HepG2 (cell line): ENCODE results near the gene PTK7. TPM values are rescaled to one million over a fixed set of nuclear protein-coding genes. Genes with fewer than 3 reads are reported as not detected.
A peak's percentile ranks its signal among the peaks of the same experiment; 100 is the strongest.

Source experiments
- AGO2 ChIP-seq: fragments of 200-400 bp; formaldehyde crosslinking; optimal IDR thresholded peaks from 2 replicates; pipeline ENCODE3; 2017; ENCODE audit warnings: mild to moderate bottlenecking, low read depth, low read length, moderate library complexity
- ARNTL ChIP-seq: sonication (generic); formaldehyde crosslinking; IDR thresholded peaks from 2 replicates; pipeline ENCODE4 v1.4.0; 2020; ENCODE audit warnings: mild to moderate bottlenecking, missing genetic modification reagents
- ELF1 ChIP-seq: sonication (generic); formaldehyde crosslinking; IDR thresholded peaks from 2 replicates; pipeline ENCODE4 v1.4.0; 2020; ENCODE audit warnings: missing genetic modification reagents
- HDAC2 ChIP-seq: sonication (generic); formaldehyde crosslinking; IDR thresholded peaks from 2 replicates; pipeline ENCODE4 v1.4.0; 2020; ENCODE audit warnings: missing genetic modification reagents
- HNF4G ChIP-seq, 2 experiments: sonication (generic) in 1 of 2; formaldehyde crosslinking in 1 of 2; IDR thresholded peaks; 2 replicates each; pipeline versions ENCODE4 v1.4.0 to v1.6.1; 2011 to 2020; ENCODE audit warnings: borderline replicate concordance in 2 of 2, low read depth in 2 of 2, mild to moderate bottlenecking in 2 of 2, low read length in 1 of 2, missing genetic modification reagents in 1 of 2, moderate library complexity in 1 of 2
- KDM5B ChIP-seq: sonication (generic); formaldehyde crosslinking; IDR thresholded peaks from 2 replicates; pipeline ENCODE4 v1.4.0; 2020; ENCODE audit warnings: missing genetic modification reagents, mild to moderate bottlenecking, borderline replicate concordance
- MEIS1 ChIP-seq: sonication (generic); formaldehyde crosslinking; IDR thresholded peaks from 2 replicates; pipeline ENCODE4 v1.9.0; 2021; ENCODE audit warnings: mild to moderate bottlenecking, missing genetic modification reagents, moderate library complexity, borderline replicate concordance
- NFE2 ChIP-seq: sonication (generic); formaldehyde crosslinking; IDR thresholded peaks from 2 replicates; pipeline ENCODE4 v1.4.0; 2020; ENCODE audit warnings: missing genetic modification reagents
- NFIC ChIP-seq: IDR thresholded peaks from 2 replicates; pipeline ENCODE4 v1.6.1; 2012; ENCODE audit warnings: mild to moderate bottlenecking, low read length, inconsistent platforms
- PPARG ChIP-seq: conservative IDR thresholded peaks from 2 replicates; pipeline ENCODE4 v1.6.1; 2016; ENCODE audit warnings: missing biosample characterization, missing genetic modification reagents
- TCF7 ChIP-seq: sonication (generic); IDR thresholded peaks from 2 replicates; pipeline ENCODE4 v1.6.1; 2016; ENCODE audit warnings: antibody characterized with exemption, low read depth
- U2AF1 ChIP-seq: fragments of 200-400 bp; formaldehyde crosslinking; optimal IDR thresholded peaks from 2 replicates; pipeline ENCODE3; 2017; ENCODE audit warnings: mild to moderate bottlenecking, low read depth, low read length
- WIZ ChIP-seq: sonication (generic); formaldehyde crosslinking; IDR thresholded peaks from 2 replicates; pipeline ENCODE4 v1.5.1; 2020; ENCODE audit warnings: mild to moderate bottlenecking, missing genetic modification reagents
- YEATS2 ChIP-seq: sonication (generic); formaldehyde crosslinking; IDR thresholded peaks from 2 replicates; pipeline ENCODE4 v1.4.0; 2020; ENCODE audit warnings: missing genetic modification reagents, borderline replicate concordance
- ZNF264 ChIP-seq: sonication (generic); formaldehyde crosslinking; IDR thresholded peaks from 2 replicates; pipeline ENCODE4 v1.4.0; 2020; ENCODE audit warnings: missing genetic modification reagents
- ZSCAN9 ChIP-seq: IDR thresholded peaks from 2 replicates; pipeline ENCODE4 v1.6.1; 2016; ENCODE audit warnings: borderline replicate concordance
- polyA plus RNA-seq, 8 experiments: library from polyadenylated mRNA; depleted of rRNA in 3 of 8; stranded (reverse) in 7 of 8; unstranded in 1 of 8; fragments of >200 nt; fragmentation: Illumina TruSeq in 4 of 8; extraction: Trizol in 4 of 8; gene quantifications; 2 replicates each; pipeline versions ENCODE4 v1.2.1 to v1.2.3, GENCODE V29; 2011 to 2016; ENCODE audit warnings: low read depth in 4 of 8, missing spikeins in 1 of 8, mixed read lengths in 1 of 8; ENCODE audit not compliant: insufficient read depth in 1 of 8
- total RNA-seq, 5 experiments: library from RNA; depleted of rRNA; stranded (reverse); fragments of >200 nt; fragmentation: Illumina TruSeq; extraction: Trizol; gene quantifications; 2 replicates each; pipeline ENCODE4 v1.2.3, GENCODE V29; 2016; ENCODE audit warnings: low read depth in 1 of 5
- TF ChIP-seq, protein P1 (sequence below): sonication (generic); formaldehyde crosslinking; IDR thresholded peaks from 2 replicates; pipeline ENCODE4 v1.4.0; 2020; ENCODE audit warnings: missing genetic modification reagents, borderline replicate concordance
- TF ChIP-seq, protein P2 (sequence below): sonication (generic); formaldehyde crosslinking; IDR thresholded peaks from 2 replicates; pipeline ENCODE4 v1.5.0; 2020; ENCODE audit warnings: mild to moderate bottlenecking, missing genetic modification reagents, moderate library complexity
- TF ChIP-seq, protein P3 (sequence below): sonication (generic); formaldehyde crosslinking; IDR thresholded peaks from 2 replicates; pipeline ENCODE4 v1.5.1; 2020; ENCODE audit warnings: missing genetic modification reagents, mild to moderate bottlenecking, borderline replicate concordance
- TF ChIP-seq, protein P4 (sequence below): sonication (generic); formaldehyde crosslinking; IDR thresholded peaks from 2 replicates; pipeline ENCODE4 v1.5.1; 2020; ENCODE audit warnings: missing genetic modification reagents, mild to moderate bottlenecking, borderline replicate concordance
- TF ChIP-seq, protein P5 (sequence below): sonication (generic); formaldehyde crosslinking; IDR thresholded peaks from 2 replicates; pipeline ENCODE4 v1.4.0; 2020; ENCODE audit warnings: low read depth, mild to moderate bottlenecking, missing genetic modification reagents

The PTK7 gene
- total and polyA plus RNA-seq, 2 of the 13 experiments (the other 11 are each of a cell fraction or from before 2014, with no cell fraction given): 98.5 to 99.8 TPM

DNA sequence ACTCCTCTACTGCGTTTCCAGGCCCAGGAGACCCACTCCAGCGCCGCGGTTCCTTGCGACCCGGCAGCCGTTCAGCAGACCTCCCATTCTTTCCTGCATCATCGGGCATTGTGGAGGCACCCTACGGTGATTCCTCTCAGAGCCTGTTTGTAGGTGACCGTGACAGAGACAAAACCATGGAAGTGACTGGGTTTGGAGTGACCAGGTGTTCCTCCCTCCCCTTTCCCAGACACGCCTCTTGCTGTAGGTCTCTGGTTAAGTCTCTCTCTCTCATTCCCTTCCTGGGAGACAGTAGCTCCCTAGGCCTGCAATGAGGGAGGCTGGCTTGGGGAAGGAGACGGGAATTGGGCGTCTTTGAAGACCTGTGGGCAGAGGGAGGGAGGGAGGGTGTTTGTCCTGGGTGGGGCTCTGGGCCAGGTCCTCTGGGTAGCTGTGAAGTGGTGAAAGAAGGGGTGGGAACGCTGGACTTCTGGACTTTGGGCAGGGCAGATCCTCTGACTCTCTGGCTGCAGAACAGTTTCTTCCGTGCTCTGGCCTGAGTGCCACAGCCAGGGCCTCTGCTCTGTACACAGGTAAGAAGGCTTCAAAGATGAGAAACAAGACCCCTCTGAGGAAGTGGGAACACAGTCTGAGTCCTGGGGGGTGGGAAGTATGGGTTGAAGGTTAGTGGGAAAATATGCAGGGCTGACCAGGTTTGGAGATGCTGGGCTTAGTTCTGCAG is 15.9 kb upstream of the PTK7 start (continued):
- TF ChIP-seq PPARG (CRISPR knock-in tag) (peak; percentile 76), WIZ (CRISPR knock-in tag) (0 out of 2 replicates have a peak, but pooled peaks have one; percentile 14), U2AF1 (peak; percentile 27), AGO2 (peak; percentile 19), HNF4G (IDR thresholded peaks at IDR 0.05; ENCODE audit: borderline replicate concordance, low read depth, low read length) (peak; percentile 95), HNF4G (CRISPR knock-in tag; IDR thresholded peaks at IDR 0.05; ENCODE audit: borderline replicate concordance, low read depth) (peak; percentile 96), HDAC2 (CRISPR knock-in tag) (peak; percentile 84), ARNTL (CRISPR knock-in tag) (peak; percentile 72), ZNF264 (0 out of 2 replicates have a peak, but pooled peaks have one; percentile 17), NFE2 (no peak), MEIS1 (CRISPR knock-in tag) (peak; percentile 48), YEATS2 (CRISPR knock-in tag) (0 out of 2 replicates have a peak, but pooled peaks have one; percentile 31), TCF7 (peak; percentile 27; the same call in 1 of the 2 replicates), KDM5B (peak; percentile 26; the same call in 1 of the 2 replicates), ELF1 (CRISPR knock-in tag) (peak; percentile 62; the same call in 1 of the 2 replicates), NFIC (peak; percentile 41; the same call in 1 of the 2 replicates), ZSCAN9 (CRISPR knock-in tag) (peak; percentile 73; the same call in 1 of the 2 replicates)
- TF ChIP-seq, protein P1, sequence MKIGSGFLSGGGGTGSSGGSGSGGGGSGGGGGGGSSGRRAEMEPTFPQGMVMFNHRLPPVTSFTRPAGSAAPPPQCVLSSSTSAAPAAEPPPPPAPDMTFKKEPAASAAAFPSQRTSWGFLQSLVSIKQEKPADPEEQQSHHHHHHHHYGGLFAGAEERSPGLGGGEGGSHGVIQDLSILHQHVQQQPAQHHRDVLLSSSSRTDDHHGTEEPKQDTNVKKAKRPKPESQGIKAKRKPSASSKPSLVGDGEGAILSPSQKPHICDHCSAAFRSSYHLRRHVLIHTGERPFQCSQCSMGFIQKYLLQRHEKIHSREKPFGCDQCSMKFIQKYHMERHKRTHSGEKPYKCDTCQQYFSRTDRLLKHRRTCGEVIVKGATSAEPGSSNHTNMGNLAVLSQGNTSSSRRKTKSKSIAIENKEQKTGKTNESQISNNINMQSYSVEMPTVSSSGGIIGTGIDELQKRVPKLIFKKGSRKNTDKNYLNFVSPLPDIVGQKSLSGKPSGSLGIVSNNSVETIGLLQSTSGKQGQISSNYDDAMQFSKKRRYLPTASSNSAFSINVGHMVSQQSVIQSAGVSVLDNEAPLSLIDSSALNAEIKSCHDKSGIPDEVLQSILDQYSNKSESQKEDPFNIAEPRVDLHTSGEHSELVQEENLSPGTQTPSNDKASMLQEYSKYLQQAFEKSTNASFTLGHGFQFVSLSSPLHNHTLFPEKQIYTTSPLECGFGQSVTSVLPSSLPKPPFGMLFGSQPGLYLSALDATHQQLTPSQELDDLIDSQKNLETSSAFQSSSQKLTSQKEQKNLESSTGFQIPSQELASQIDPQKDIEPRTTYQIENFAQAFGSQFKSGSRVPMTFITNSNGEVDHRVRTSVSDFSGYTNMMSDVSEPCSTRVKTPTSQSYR (CRISPR knock-in tag): peak; percentile 45; the same call in 1 of the 2 replicates
- TF ChIP-seq, protein P2, sequence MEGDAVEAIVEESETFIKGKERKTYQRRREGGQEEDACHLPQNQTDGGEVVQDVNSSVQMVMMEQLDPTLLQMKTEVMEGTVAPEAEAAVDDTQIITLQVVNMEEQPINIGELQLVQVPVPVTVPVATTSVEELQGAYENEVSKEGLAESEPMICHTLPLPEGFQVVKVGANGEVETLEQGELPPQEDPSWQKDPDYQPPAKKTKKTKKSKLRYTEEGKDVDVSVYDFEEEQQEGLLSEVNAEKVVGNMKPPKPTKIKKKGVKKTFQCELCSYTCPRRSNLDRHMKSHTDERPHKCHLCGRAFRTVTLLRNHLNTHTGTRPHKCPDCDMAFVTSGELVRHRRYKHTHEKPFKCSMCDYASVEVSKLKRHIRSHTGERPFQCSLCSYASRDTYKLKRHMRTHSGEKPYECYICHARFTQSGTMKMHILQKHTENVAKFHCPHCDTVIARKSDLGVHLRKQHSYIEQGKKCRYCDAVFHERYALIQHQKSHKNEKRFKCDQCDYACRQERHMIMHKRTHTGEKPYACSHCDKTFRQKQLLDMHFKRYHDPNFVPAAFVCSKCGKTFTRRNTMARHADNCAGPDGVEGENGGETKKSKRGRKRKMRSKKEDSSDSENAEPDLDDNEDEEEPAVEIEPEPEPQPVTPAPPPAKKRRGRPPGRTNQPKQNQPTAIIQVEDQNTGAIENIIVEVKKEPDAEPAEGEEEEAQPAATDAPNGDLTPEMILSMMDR (CRISPR knock-in tag): 0 out of 2 replicates have a peak, but pooled peaks have one; percentile 2
- TF ChIP-seq, protein P3, sequence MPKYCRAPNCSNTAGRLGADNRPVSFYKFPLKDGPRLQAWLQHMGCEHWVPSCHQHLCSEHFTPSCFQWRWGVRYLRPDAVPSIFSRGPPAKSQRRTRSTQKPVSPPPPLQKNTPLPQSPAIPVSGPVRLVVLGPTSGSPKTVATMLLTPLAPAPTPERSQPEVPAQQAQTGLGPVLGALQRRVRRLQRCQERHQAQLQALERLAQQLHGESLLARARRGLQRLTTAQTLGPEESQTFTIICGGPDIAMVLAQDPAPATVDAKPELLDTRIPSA: no peak
- TF ChIP-seq, protein P4, sequence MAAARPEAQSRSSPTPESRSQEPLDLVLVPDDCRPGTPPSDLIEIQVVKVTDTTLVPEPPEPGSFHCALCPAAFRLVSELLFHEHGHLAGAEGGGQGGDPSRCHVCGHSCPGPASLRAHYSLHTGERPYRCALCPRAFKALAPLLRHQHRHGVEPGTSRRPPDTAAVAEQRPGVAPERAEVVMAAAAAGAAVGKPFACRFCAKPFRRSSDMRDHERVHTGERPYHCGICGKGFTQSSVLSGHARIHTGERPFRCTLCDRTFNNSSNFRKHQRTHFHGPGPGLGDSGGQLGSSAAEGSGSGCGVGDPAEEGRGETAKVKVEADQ (CRISPR knock-in tag): peak; percentile 61
- TF ChIP-seq, protein P5, sequence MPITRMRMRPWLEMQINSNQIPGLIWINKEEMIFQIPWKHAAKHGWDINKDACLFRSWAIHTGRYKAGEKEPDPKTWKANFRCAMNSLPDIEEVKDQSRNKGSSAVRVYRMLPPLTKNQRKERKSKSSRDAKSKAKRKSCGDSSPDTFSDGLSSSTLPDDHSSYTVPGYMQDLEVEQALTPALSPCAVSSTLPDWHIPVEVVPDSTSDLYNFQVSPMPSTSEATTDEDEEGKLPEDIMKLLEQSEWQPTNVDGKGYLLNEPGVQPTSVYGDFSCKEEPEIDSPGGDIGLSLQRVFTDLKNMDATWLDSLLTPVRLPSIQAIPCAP (CRISPR knock-in tag): 0 out of 2 replicates have a peak, but pooled peaks have one; percentile 32
